CD4-positive, alpha-beta memory T cell (primary cell): ENCODE measurements around the gene NDST1. TPM values are rescaled to one million over a fixed set of nuclear protein-coding genes. Genes with fewer than 3 reads are reported as not detected.

Source experiments
- CTCF ChIA-PET: fragments of 350-600 bp; sonication (Branson Sonifier 250); formaldehyde crosslinking; loops from one replicate; lab custom pipeline; 2021; ENCODE audit warnings: inconsistent platforms; ENCODE audit not compliant: partially characterized antibody; lab: Charles Lee
- POLR2A ChIA-PET: fragments of 350-600 bp; sonication (Branson Sonifier 250); formaldehyde crosslinking; loops from one replicate; lab custom pipeline; 2021; ENCODE audit not compliant: partially characterized antibody; lab: Charles Lee
- DNase-seq, 5 donors: peaks; one replicate each; pipeline versions ENCODE4 v3.0.0 to v3.0.0-alpha.2; 2020 to 2022; ENCODE audit warnings: mixed read lengths in 1 of 5
- H3K27ac ChIP-seq: one replicate; pipeline ENCODE4 v1.7.0; 2013; ENCODE audit warnings: low read depth, low read length
- H3K27me3 ChIP-seq: 2 replicates; pipeline ENCODE4 v1.7.0; 2013; ENCODE audit warnings: mild to moderate bottlenecking, low read length, moderate library complexity; ENCODE audit not compliant: insufficient read depth
- H3K36me3 ChIP-seq: 2 replicates; pipeline ENCODE4 v1.7.0; 2013; ENCODE audit warnings: mild to moderate bottlenecking, low read length, moderate library complexity; ENCODE audit not compliant: insufficient read depth
- H3K4me1 ChIP-seq: 2 replicates; pipeline ENCODE4 v1.7.0; 2013; ENCODE audit warnings: mild to moderate bottlenecking, low read length, moderate library complexity; ENCODE audit not compliant: insufficient read depth
- H3K4me3 ChIP-seq, 2 donors: one replicate each; pipeline ENCODE4 v1.7.0; 2013; ENCODE audit warnings: low read length in 2 of 2, mild to moderate bottlenecking in 1 of 2
- H3K9me3 ChIP-seq, 2 donors: one replicate each; pipeline ENCODE4 v1.7.0; 2013; ENCODE audit warnings: low read length in 2 of 2, control low read depth in 1 of 2; ENCODE audit not compliant: control insufficient read depth in 1 of 2
- H3K27ac Mint-ChIP-seq, 7 donors: one replicate each; pipeline ENCODE4 v1.8.0; 2020 to 2021; ENCODE audit warnings: mixed read lengths in 7 of 7, mild to moderate bottlenecking in 6 of 7, inconsistent platforms in 3 of 7, moderate library complexity in 3 of 7
- H3K27me3 Mint-ChIP-seq, 2 donors: one replicate each; pipeline ENCODE4 v1.8.0; 2020 to 2021; ENCODE audit warnings: mixed read lengths in 2 of 2
- H3K36me3 Mint-ChIP-seq, 2 donors: one replicate each; pipeline ENCODE4 v1.8.0; 2020 to 2021; ENCODE audit warnings: mixed read lengths in 2 of 2, inconsistent platforms in 1 of 2, mild to moderate bottlenecking in 1 of 2
- H3K4me1 Mint-ChIP-seq, 4 donors: one replicate each; pipeline ENCODE4 v1.8.0; 2020 to 2021; ENCODE audit warnings: mixed read lengths in 4 of 4, mild to moderate bottlenecking in 1 of 4
- H3K4me3 Mint-ChIP-seq, 8 donors: one replicate each; pipeline ENCODE4 v1.8.0; 2020 to 2021; ENCODE audit warnings: mixed read lengths in 8 of 8, mild to moderate bottlenecking in 7 of 8, moderate library complexity in 6 of 8, inconsistent platforms in 3 of 8
- H3K9me3 Mint-ChIP-seq, 8 donors: one replicate each; pipeline ENCODE4 v1.8.0; 2020 to 2021; ENCODE audit warnings: mixed read lengths in 8 of 8, mild to moderate bottlenecking in 5 of 8, inconsistent platforms in 3 of 8, moderate library complexity in 1 of 8
- intact Hi-C: fragments of 100-400 bp; cut with micrococcal nuclease; formaldehyde crosslinking; loops from one replicate; pipeline ENCODE4 v1.15.1; 2023
- polyA plus RNA-seq, 2 donors: library from polyadenylated mRNA; unstranded; fragments of 300-500 nt; fragmentation: Illumina TruSeq; gene quantifications; one replicate each; pipeline ENCODE4 v1.2.3, GENCODE V29; 2021
- total RNA-seq, 2 experiments: library from RNA; stranded (reverse); gene quantifications; one replicate each; pipeline ENCODE4 v1.2.3, GENCODE V29; 2021

NDST1 gene
- total and polyA plus RNA-seq, 4 experiments from 2014 or later = 0.29 to 0.64 (median 0.35) TPM; not detected in 1

DNA sequence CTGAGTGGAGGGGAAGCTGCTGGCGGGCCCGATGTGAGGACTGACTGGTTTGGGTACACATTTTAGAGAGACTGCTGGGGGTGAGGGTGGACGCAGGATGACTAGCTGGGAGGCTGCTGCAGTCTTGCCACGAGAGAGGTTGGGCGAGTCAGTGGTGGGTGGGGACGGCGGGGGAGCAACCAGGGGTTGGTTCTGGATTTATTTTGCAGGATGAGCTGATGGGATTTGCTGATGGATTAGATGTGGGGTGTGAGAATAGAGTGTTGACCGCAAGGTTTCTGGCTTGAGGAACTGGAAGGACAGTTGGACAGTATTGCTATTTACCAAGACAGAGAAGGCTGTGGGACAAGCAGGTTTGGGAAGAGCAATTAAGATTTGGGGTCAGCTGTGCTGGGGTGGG is 5.8 kb upstream of the NDST1 start:
- H3K27me3 ChIP-seq = no peaks in the 10 kb centered on the region
- intact Hi-C loops = no loop called here
- no peaks in the 10 kb centered on the region for H3K4me1 ChIP-seq
- CTCF ChIA-PET = interaction anchor here (0.6 kb wide), 1 partner anchor 417 kb away, joined by 3 read pairs; no protein-coding TSS in a partner anchor
- Mint-ChIP-seq H3K4me3 (no peak overlapping the region), H3K27ac (no peak overlapping the region), H3K9me3 (no peaks in the 10 kb centered on the region), H3K4me1 (no peaks in the 10 kb centered on the region), H3K36me3 (no peaks in the 10 kb centered on the region), H3K27me3 (no peaks in the 10 kb centered on the region)
- no peak for DNase-seq
- H3K27ac ChIP-seq = no peak overlapping the region
- POLR2A ChIA-PET = no interaction called here
- H3K9me3 ChIP-seq = no peaks in the 10 kb centered on the region
- H3K4me3 ChIP-seq = no peak overlapping the region
- no peaks in the 10 kb centered on the region for H3K36me3 ChIP-seq

DNA sequence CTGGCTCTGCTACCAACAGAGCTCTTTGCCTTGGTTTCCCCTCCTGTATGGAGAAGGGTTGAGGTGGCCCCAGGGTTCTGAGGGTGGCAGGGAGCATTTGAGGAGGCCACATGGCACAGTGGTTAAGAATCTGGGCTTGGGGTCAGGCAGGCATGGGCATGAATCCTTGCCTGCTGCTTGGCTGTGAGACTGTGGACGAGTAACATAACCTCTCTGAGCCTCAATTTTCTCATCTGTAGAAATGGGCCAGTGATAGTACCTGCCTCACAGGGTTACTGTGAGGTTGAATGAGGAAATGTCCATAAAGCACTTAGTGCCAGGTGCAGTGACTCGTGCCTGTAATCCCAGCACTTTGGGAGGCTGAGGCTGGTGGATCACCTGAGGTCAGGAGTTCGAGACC is 5.1 kb upstream of the NDST1 start:
- H3K27ac ChIP-seq = no peak overlapping the region

DNA sequence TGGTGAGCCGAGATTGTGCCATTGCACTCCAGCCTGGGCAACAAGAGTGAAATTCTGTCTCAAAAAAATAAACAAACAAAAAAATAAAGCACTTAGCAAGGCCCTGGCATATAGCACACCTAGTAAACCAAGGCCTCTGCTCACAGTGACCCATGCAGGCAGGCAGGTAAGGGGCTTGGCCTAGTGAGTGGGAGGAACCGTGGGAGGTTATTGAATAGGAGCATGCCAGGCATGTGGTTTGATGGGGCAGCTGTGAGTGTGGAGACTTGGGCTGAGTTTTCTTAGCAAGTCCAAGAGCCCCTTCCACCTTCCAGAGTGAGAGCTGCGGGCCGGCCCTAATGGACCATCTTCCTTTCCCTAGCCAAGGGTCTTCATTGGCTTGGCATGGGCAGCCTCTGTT is 4.5 kb upstream of the NDST1 start:
- intact Hi-C loops = no loop called here
- POLR2A ChIA-PET = no interaction called here
- no peaks in the 10 kb centered on the region for H3K9me3 ChIP-seq
- no peaks in the 10 kb centered on the region for H3K4me1 ChIP-seq
- H3K9me3 Mint-ChIP-seq = no peaks in the 10 kb centered on the region
- H3K4me3 Mint-ChIP-seq = no peak overlapping the region
- no peak overlapping the region for H3K4me3 ChIP-seq
- H3K36me3 ChIP-seq = no peaks in the 10 kb centered on the region
- no peaks in the 10 kb centered on the region for H3K27me3 ChIP-seq
- CTCF ChIA-PET = no interaction called here
- no peak overlapping the region for H3K27ac ChIP-seq
- H3K27ac Mint-ChIP-seq = no peak overlapping the region
- no peak for DNase-seq
- H3K27me3 Mint-ChIP-seq = no peaks in the 10 kb centered on the region
- no peaks in the 10 kb centered on the region for H3K4me1 Mint-ChIP-seq
- H3K36me3 Mint-ChIP-seq = no peaks in the 10 kb centered on the region

More for the DNA sequence above, 5.1 kb upstream of the NDST1 start:
- no peak for DNase-seq
- Histone ChIP-seq H3K4me1 (no peaks in the 10 kb centered on the region), H3K36me3 (no peaks in the 10 kb centered on the region), H3K9me3 (no peaks in the 10 kb centered on the region), H3K4me3 (no peak overlapping the region), H3K27me3 (no peaks in the 10 kb centered on the region)
- Mint-ChIP-seq H3K27ac (no peak overlapping the region), H3K27me3 (no peaks in the 10 kb centered on the region), H3K4me1 (no peaks in the 10 kb centered on the region), H3K4me3 (no peak overlapping the region), H3K9me3 (no peaks in the 10 kb centered on the region), H3K36me3 (no peaks in the 10 kb centered on the region)
- intact Hi-C loops = no loop called here
- ChIA-PET CTCF (no interaction called here), POLR2A (no interaction called here)

DNA sequence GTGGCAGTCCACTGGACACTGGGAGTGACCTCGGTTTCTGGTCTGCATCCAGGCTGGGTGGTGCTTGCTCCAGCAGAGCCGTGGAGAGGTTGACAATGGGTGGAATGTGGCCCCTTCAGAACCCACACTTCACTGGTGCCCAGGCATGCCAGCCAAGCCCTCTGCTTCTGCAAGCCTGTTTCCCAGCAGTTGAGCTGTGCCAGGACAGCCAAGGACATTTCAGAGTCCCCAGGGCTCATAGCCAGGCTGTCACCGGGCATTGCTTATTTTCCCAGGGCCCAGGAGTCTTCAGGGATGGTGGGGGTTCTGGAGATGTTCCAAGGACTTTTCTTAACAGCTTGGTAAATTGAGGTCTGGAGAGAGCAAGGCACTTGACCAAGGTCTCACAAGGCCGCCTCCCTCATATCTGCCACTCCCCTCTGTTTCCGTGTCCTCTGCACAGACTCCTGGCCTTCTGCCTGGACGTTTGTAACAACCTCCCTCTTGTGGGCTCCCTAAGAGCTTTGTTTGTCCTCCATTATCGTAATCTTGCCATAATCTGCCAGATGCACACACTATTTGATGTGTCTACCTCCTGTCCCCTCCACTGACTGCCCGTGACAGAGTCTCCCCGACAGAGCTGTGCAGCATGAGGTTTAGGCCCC is 3.8 kb upstream of the NDST1 start:
- H3K27ac Mint-ChIP-seq = no peak overlapping the region
- Histone ChIP-seq H3K27me3 (no peaks in the 10 kb centered on the region), H3K9me3 (no peaks in the 10 kb centered on the region), H3K4me1 (no peaks in the 10 kb centered on the region), H3K4me3 (no peak overlapping the region), H3K36me3 (no peaks in the 10 kb centered on the region), H3K27ac (no peak overlapping the region)
- H3K36me3 Mint-ChIP-seq = no peaks in the 10 kb centered on the region
- intact Hi-C loops = no loop called here
- no peaks in the 10 kb centered on the region for H3K9me3 Mint-ChIP-seq
- H3K27me3 Mint-ChIP-seq = no peaks in the 10 kb centered on the region
- CTCF ChIA-PET = no interaction called here
- H3K4me1 Mint-ChIP-seq = no peaks in the 10 kb centered on the region
- H3K4me3 Mint-ChIP-seq = no peak overlapping the region
- no peak for DNase-seq
- POLR2A ChIA-PET = no interaction called here

DNA sequence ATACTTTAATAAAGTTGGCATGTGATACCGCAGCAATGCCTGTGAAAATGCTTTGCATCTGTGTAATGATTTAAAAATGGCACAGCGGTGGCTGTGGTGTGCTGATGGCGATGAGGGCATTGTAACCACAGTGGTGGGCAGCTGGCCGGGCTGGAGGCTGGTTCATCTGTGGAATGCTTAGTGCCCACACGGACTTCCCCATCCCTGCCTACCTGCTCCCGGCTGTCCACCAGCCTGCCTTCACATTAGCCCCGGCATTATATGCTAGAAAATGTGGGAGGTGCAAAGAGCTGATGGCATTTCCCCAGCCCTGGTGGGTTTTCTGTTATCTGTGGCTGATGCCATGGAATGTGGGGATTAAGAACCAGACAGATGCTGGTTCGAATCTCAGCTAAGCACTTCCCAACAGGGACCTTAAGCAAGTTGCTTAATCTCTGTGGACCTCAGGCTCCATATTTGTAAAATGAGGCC is 2.9 kb upstream of the NDST1 start:
- no peak overlapping the region for H3K27ac ChIP-seq
- intact Hi-C loops = no loop called here
- Mint-ChIP-seq H3K9me3 (no peaks in the 10 kb centered on the region), H3K27me3 (no peaks in the 10 kb centered on the region), H3K36me3 (no peaks in the 10 kb centered on the region), H3K4me1 (no peaks in the 10 kb centered on the region), H3K27ac (no peak overlapping the region), H3K4me3 (no peak overlapping the region)
- POLR2A ChIA-PET = interaction anchor here (0.6 kb wide), 1 partner anchor 72 kb away, joined by 5 read pairs; no protein-coding TSS in a partner anchor
- H3K9me3 ChIP-seq = no peaks in the 10 kb centered on the region
- no peaks in the 10 kb centered on the region for H3K4me1 ChIP-seq
- CTCF ChIA-PET = no interaction called here
- no peak for DNase-seq
- no peak overlapping the region for H3K4me3 ChIP-seq
- H3K27me3 ChIP-seq = no peaks in the 10 kb centered on the region
- no peaks in the 10 kb centered on the region for H3K36me3 ChIP-seq

DNA sequence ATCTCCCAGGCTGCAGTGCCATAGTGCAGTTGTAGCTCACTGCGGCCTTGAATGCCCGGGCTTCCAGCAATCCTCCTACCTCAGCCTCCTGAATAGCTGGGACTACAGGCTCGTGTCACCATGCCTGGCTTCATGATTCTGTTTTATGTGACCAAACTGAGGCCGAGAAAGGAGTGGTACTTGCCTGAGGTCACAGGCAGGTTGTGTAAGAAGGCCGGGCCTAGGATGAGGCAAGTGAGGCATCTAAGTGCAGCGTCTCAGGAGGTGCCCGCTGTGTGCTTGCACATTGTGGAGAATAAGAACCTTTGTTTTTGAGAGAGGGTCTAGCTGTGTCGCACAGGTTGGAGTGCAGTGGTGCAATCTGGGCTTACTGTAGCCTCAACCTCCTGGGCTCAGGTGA is 2.1 kb upstream of the NDST1 start:
- H3K4me1 Mint-ChIP-seq = no peaks in the 10 kb centered on the region
- H3K36me3 Mint-ChIP-seq = no peaks in the 10 kb centered on the region
- H3K27ac Mint-ChIP-seq = no peak overlapping the region
- Histone ChIP-seq H3K4me1 (no peaks in the 10 kb centered on the region), H3K27me3 (no peaks in the 10 kb centered on the region), H3K36me3 (no peaks in the 10 kb centered on the region), H3K27ac (no peak overlapping the region), H3K4me3 (no peak overlapping the region), H3K9me3 (no peaks in the 10 kb centered on the region)
- intact Hi-C loops = no loop called here
- no peak for DNase-seq
- no peak overlapping the region for H3K4me3 Mint-ChIP-seq
- ChIA-PET CTCF (no interaction called here), POLR2A (interaction anchor here (0.6 kb wide), 1 partner anchor 73 kb away, joined by 5 read pairs; no protein-coding TSS in a partner anchor)
- no peaks in the 10 kb centered on the region for H3K9me3 Mint-ChIP-seq
- H3K27me3 Mint-ChIP-seq = no peaks in the 10 kb centered on the region

DNA sequence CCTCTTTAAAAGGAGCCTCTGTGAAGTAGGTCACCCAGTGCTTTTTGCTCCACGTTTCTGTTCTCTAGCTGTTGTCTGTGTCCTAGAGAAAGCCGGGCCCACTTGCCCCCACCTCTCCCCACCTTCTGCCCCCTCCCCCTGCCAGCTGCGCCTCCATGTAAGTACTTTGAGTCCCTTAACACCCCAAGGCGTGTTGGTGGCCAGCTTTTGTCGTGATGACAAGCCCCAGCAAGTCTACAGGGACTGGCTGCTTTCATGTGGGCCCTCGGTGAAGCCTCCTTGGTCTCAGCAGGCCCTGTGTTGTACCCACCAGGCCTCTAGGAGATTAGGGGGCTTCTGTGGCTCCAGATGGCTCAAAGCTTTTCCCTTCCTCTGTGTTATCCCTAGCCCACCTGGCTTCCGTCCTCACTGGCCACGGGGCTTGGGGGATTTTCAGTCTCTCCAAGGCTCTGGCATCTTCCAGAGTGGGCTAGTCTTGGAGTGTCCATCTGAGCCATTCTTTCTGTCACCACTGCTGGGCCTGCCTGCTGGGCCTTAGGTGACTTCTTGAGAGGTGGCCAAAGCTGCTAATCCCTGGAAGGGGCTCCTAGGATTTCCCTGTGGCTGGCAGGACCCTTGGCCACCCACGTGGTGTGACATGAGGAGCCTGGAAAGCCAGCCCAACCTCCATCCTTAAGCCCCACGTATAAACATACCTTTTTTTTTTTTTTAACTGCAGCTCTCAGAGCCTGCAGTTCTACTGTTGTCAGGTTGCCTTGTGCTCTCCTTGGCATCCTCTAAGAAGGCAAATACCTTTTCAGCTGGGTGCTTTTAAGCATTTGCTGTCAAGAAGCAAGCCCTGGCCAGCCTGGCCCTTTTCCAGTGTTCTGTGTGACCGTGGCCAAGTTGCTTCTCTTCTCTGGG is 1.1 kb upstream of the NDST1 start:
- Histone ChIP-seq H3K4me1 (no peaks in the 10 kb centered on the region), H3K4me3 (no peak overlapping the region), H3K36me3 (no peaks in the 10 kb centered on the region), H3K27me3 (no peaks in the 10 kb centered on the region), H3K27ac (no peak overlapping the region), H3K9me3 (no peaks in the 10 kb centered on the region)
- Mint-ChIP-seq H3K27ac (no peak overlapping the region), H3K9me3 (no peaks in the 10 kb centered on the region), H3K27me3 (no peaks in the 10 kb centered on the region), H3K36me3 (no peaks in the 10 kb centered on the region), H3K4me3 (no peak overlapping the region), H3K4me1 (no peaks in the 10 kb centered on the region)
- CTCF ChIA-PET = no interaction called here
- intact Hi-C loops = no loop called here
- POLR2A ChIA-PET = no interaction called here
- no peak for DNase-seq
